ENCODE data around the gene DCDC2C. TPM values are rescaled to one million over a fixed set of nuclear protein-coding genes. Genes with fewer than 3 reads are reported as not detected.

Gene DCDC2C
- total and polyA plus RNA-seq, 2 of the 4 experiments (the other 2 are of a cell fraction): not detected

DNA sequence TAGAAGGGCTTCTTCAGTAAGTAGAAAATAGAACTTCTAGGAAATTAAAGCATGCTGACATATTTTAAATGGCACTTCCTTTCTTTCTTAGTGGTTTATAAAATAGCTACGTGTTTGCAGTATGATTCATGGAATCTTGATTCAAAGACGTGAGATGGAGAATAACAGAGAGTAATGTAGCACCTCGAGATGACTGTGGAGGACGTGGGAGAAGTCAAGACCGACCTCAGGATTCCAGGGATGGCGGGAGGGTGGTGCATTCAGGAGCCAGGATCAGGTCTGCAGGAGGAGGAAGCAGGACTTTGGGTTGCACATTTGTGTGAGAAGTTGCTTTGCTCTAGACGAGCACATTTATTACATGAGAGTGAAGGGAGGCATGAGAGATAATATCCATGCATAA lies 56.0 kb downstream of the DCDC2C start:
- H3K18ac ChIP-seq (ENCODE audit: low read depth, low read length): peak overlapping the region; percentile 80; the same call in 1 of the 2 replicates
- H3K9me1 ChIP-seq (ENCODE audit: insufficient read depth, low read length): peaks cover 5% of the 10 kb centered on the region; the same call in 1 of the 2 replicates
- H3K4ac ChIP-seq (ENCODE audit: low read depth, low read length): peak overlapping the region; percentile 49; the same call in 1 of the 2 replicates
- peak overlapping the region; percentile 17 for H2BK120ac ChIP-seq (ENCODE audit: low read depth, low read length)
- H3K4me1 ChIP-seq (ENCODE audit: control insufficient read depth, insufficient read depth, low read length): peaks cover 12% of the 10 kb centered on the region
- WGBS, 2 experiments (ENCODE audit: extremely low coverage in 2 of 2, insufficient read length in 1 of 2): no CpG with 5 or more reads among the region's 7 CpGs
- H2BK15ac ChIP-seq (ENCODE audit: low read depth, low read length): 0 out of 3 replicates have a peak overlapping the region, but pooled peaks have one; percentile 16
- ChIA-PET POLR2A (ENCODE audit: unreplicated experiment) (no interaction called here), CTCF (interaction anchor here (0.8 to 1.5 kb wide), 3 partner anchors 24 to 32 kb away, joined by 3 to 5 read pairs (median 5); no protein-coding TSS in a partner anchor)
- 0 out of 2 replicates have a peak overlapping the region, but pooled peaks have one; percentile 24 for H4K91ac ChIP-seq (ENCODE audit: insufficient read depth, low read depth, low read length)
- H2BK5ac ChIP-seq (ENCODE audit: low read depth, low read length, poor library complexity, severe bottlenecking): peak overlapping the region; percentile 81
- H3K36me3 ChIP-seq (ENCODE audit: control insufficient read depth, insufficient read depth, low read length): no peaks in the 10 kb centered on the region
- no peak overlapping the region for H3K56ac ChIP-seq (ENCODE audit: extremely low read depth, insufficient read depth, low read length)
- H4K8ac ChIP-seq (ENCODE audit: low read depth in 2 of 2, low read length in 2 of 2): peak overlapping the region; percentile 46 to 49; a peak in 3 of 4 replicates
- DNase-seq (peak; percentile 89), ATAC-seq (ENCODE audit: low read depth) (peak; percentile 81)
- peak overlapping the region; percentile 43; the same call in 1 of the 2 replicates for H3K4me2 ChIP-seq (ENCODE audit: low read depth, low read length)
- H3K79me1 ChIP-seq (ENCODE audit: low read depth in 1 of 2, low read length in 2 of 2): no peaks in the 10 kb centered on the region
- no peak overlapping the region for H3K14ac ChIP-seq (replicated peaks; ENCODE audit: low read depth, low read length)
- no peak overlapping the region for H4K5ac ChIP-seq (ENCODE audit: low read depth, low read length)
- intact Hi-C loops (cut with micrococcal nuclease): no loop called here
- H3K23ac ChIP-seq (ENCODE audit: low read depth, low read length): 0 out of 2 replicates have a peak overlapping the region, but pooled peaks have one; percentile 1
- TF ChIP-seq NFE2L2 (IDR thresholded peaks at IDR 0.05; ENCODE audit: low read depth, low read length): no peak
- TF ChIP-seq MAFK (IDR thresholded peaks at IDR 0.05; ENCODE audit: low read depth, low read length): no peak
- no peak for TF ChIP-seq FOS (IDR thresholded peaks at IDR 0.05; ENCODE audit: low read depth, low read length)
- no peak for TF ChIP-seq BHLHE40 (IDR thresholded peaks at IDR 0.05; ENCODE audit: low read depth, low read length)
- TF ChIP-seq CEBPB (IDR thresholded peaks at IDR 0.05; ENCODE audit: low read depth, low read length): no peak
- TF ChIP-seq CHD1 (IDR thresholded peaks at IDR 0.05; ENCODE audit: low read depth, low read length): no peak
- TF ChIP-seq CTCF (conservative IDR thresholded peaks at IDR 0.05; ENCODE audit: low read depth, low read length): no peak
- TF ChIP-seq MAZ (IDR thresholded peaks at IDR 0.05; ENCODE audit: borderline replicate concordance, low read depth, low read length): no peak
- TF ChIP-seq, protein P1, sequence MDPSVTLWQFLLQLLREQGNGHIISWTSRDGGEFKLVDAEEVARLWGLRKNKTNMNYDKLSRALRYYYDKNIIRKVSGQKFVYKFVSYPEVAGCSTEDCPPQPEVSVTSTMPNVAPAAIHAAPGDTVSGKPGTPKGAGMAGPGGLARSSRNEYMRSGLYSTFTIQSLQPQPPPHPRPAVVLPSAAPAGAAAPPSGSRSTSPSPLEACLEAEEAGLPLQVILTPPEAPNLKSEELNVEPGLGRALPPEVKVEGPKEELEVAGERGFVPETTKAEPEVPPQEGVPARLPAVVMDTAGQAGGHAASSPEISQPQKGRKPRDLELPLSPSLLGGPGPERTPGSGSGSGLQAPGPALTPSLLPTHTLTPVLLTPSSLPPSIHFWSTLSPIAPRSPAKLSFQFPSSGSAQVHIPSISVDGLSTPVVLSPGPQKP (IDR thresholded peaks at IDR 0.05; ENCODE audit: borderline replicate concordance, low read depth, low read length): no peak
- no peak for TF ChIP-seq MXI1 (IDR thresholded peaks at IDR 0.05; ENCODE audit: borderline replicate concordance, low read depth, low read length)
- no peak for TF ChIP-seq SMC3 (IDR thresholded peaks at IDR 0.05; ENCODE audit: low read depth, low read length)
- no TSS peak for BruUV-seq (replicated peaks)
- peak overlapping the region; percentile 3; the same call in 1 of the 2 replicates for H2BK20ac ChIP-seq (ENCODE audit: low read depth, low read length)
- in situ Hi-C loops (cut with MboI; ENCODE audit: low sequenced_read_pairs): no loop called here
- H3K27me3 ChIP-seq (ENCODE audit: control insufficient read depth, insufficient read depth, low read length): no peaks in the 10 kb centered on the region
- peaks cover 4% of the 10 kb centered on the region for H3K9me3 ChIP-seq (ENCODE audit: control insufficient read depth, insufficient read depth, low read length)
- no peak overlapping the region for H3K9ac ChIP-seq (ENCODE audit: low read depth, low read length)
- H4K20me1 ChIP-seq (ENCODE audit: insufficient read depth, low read length): no peaks in the 10 kb centered on the region
- H3K4me3 ChIP-seq (ENCODE audit: insufficient read depth, low read depth, low read length): no peak overlapping the region
- no peak overlapping the region for H2AK5ac ChIP-seq (ENCODE audit: low read depth, low read length)
- peak overlapping the region; percentile 50 for H2AFZ ChIP-seq (replicated peaks; ENCODE audit: low read length, poor library complexity)
- H3K27ac ChIP-seq (ENCODE audit: insufficient read depth, low read length): peak overlapping the region; percentile 22
- dilution Hi-C loops (cut with HindIII; ENCODE audit: low sequenced_read_pairs, unreplicated experiment): no loop called here
- H2AK9ac ChIP-seq (replicated peaks; ENCODE audit: low read depth, low read length, poor library complexity): no peak overlapping the region
